ENCODE measurements around the gene SCN8A. TPM values are rescaled to one million over a fixed set of nuclear protein-coding genes. Genes with fewer than 3 reads are reported as not detected.

Gene SCN8A
- total RNA-seq, 1 donor from 2014 or later = 1.3 TPM

GRCh38 chr12:51647647-51648046 is 56.6 kb downstream of the SCN8A start:
- no peak overlapping the region for H3K4me3 ChIP-seq (ENCODE audit: low read depth, low read length)
- H3K36me3 ChIP-seq (ENCODE audit: control insufficient read depth, insufficient read depth, low read length) = no peaks in the 10 kb centered on the region
- DNase-seq (ENCODE audit: low read depth) = no peak
- no peaks in the 10 kb centered on the region for H3K27me3 ChIP-seq (ENCODE audit: control insufficient read depth, insufficient read depth, low read length)
- TF ChIP-seq, protein P1, sequence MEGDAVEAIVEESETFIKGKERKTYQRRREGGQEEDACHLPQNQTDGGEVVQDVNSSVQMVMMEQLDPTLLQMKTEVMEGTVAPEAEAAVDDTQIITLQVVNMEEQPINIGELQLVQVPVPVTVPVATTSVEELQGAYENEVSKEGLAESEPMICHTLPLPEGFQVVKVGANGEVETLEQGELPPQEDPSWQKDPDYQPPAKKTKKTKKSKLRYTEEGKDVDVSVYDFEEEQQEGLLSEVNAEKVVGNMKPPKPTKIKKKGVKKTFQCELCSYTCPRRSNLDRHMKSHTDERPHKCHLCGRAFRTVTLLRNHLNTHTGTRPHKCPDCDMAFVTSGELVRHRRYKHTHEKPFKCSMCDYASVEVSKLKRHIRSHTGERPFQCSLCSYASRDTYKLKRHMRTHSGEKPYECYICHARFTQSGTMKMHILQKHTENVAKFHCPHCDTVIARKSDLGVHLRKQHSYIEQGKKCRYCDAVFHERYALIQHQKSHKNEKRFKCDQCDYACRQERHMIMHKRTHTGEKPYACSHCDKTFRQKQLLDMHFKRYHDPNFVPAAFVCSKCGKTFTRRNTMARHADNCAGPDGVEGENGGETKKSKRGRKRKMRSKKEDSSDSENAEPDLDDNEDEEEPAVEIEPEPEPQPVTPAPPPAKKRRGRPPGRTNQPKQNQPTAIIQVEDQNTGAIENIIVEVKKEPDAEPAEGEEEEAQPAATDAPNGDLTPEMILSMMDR (IDR thresholded peaks at IDR 0.05; ENCODE audit: insufficient read depth, low read length, poor library complexity, severe bottlenecking) = no peak

GRCh38 chr12:51653431-51653830 is 62.4 kb downstream of the SCN8A start:
- H3K4me3 ChIP-seq (ENCODE audit: low read depth, low read length) = no peak overlapping the region
- H3K36me3 ChIP-seq (ENCODE audit: control insufficient read depth, insufficient read depth, low read length) = no peaks in the 10 kb centered on the region
- TF ChIP-seq, protein P1 (IDR thresholded peaks at IDR 0.05; ENCODE audit: insufficient read depth, low read length, poor library complexity, severe bottlenecking) = no peak
- H3K27me3 ChIP-seq (ENCODE audit: control insufficient read depth, insufficient read depth, low read length) = no peaks in the 10 kb centered on the region
- no peak for DNase-seq (ENCODE audit: low read depth)

DNA sequence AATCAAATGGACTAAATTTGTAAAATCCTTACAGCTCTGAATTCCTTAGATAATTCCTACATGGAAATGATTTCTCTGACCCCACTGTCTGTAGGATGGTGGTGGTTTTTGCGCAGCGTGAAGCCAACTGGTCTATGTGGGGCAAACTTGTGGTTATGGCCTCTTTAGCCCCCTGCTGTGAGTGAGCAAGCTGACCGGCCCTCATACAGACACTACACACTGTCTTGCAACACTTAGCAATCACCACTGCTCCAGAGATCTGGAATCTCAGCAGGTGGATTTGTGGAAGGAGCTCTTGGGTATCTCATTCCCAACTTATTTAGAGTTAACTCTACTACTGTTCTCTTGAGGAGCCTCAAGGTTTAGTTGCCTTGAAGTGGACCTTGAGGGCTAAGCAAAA is 70.2 kb downstream of the SCN8A start:
- no peaks in the 10 kb centered on the region for H3K36me3 ChIP-seq (ENCODE audit: control insufficient read depth, insufficient read depth, low read length)
- no peak overlapping the region for H3K4me3 ChIP-seq (ENCODE audit: low read depth, low read length)
- TF ChIP-seq, protein P1 (IDR thresholded peaks at IDR 0.05; ENCODE audit: insufficient read depth, low read length, poor library complexity, severe bottlenecking) = no peak
- no peaks in the 10 kb centered on the region for H3K27me3 ChIP-seq (ENCODE audit: control insufficient read depth, insufficient read depth, low read length)
- DNase-seq (ENCODE audit: low read depth) = no peak

DNA sequence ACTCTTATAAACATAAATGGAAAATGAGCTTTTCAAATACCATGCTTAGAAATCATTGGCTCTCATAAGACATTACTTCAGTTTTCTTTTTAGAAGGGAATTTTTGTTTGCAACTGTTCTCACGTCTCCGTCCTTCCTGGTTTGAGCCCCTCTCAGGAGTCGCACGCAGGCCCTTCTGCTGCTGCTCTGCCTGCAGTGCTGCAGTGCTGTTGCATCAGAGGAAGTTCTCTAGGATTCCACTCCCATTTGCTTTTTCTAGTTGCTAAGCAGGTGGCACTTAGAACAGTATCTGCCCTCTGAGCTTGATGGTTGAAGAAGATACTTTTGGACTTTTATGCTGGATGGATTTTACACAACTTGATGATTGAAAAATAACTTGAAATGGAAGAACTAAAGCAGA is 70.8 kb downstream of the SCN8A start:
- no peak for DNase-seq (ENCODE audit: low read depth)
- Histone ChIP-seq H3K27me3 (ENCODE audit: control insufficient read depth, insufficient read depth, low read length) (no peaks in the 10 kb centered on the region), H3K4me3 (ENCODE audit: low read depth, low read length) (no peak overlapping the region), H3K36me3 (ENCODE audit: control insufficient read depth, insufficient read depth, low read length) (no peaks in the 10 kb centered on the region)
- TF ChIP-seq, protein P1 (IDR thresholded peaks at IDR 0.05; ENCODE audit: insufficient read depth, low read length, poor library complexity, severe bottlenecking) = no peak

DNA sequence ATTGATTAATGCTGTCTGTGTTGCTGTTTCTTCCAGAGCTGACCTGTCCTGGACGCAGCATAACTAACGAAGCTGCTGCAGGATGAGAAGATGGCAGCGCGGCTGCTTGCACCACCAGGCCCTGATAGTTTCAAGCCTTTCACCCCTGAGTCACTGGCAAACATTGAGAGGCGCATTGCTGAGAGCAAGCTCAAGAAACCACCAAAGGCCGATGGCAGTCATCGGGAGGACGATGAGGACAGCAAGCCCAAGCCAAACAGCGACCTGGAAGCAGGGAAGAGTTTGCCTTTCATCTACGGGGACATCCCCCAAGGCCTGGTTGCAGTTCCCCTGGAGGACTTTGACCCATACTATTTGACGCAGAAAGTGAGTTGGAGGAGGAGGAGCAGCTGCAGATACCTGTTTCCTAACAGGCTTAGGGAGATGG is 71.7 kb downstream of the SCN8A start:
- no peaks in the 10 kb centered on the region for H3K27me3 ChIP-seq (ENCODE audit: control insufficient read depth, insufficient read depth, low read length)
- no peak overlapping the region for H3K4me3 ChIP-seq (ENCODE audit: low read depth, low read length)
- no peak for DNase-seq (ENCODE audit: low read depth)
- TF ChIP-seq, protein P1 (IDR thresholded peaks at IDR 0.05; ENCODE audit: insufficient read depth, low read length, poor library complexity, severe bottlenecking) = no peak
- no peaks in the 10 kb centered on the region for H3K36me3 ChIP-seq (ENCODE audit: control insufficient read depth, insufficient read depth, low read length)

DNA sequence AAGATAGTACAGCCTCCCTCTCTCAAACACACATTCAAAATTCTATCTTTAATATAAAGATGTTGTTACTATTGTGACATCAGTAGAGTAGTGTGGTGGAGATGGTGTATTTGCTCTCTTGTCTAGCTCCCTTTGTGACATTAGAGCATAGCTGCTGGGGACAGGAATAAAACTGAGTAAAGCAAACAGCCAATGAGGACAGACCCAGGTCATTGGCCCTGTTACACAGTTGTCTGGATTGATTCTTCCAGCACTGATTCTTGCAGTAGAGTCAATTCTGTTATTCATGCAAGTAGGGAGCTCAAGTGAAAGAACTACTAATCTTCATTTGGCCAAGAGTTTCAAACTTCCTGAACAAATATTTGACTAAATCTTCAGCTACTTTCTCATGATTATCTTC is 72.4 kb downstream of the SCN8A start:
- Histone ChIP-seq H3K27me3 (ENCODE audit: control insufficient read depth, insufficient read depth, low read length) (no peaks in the 10 kb centered on the region), H3K4me3 (ENCODE audit: low read depth, low read length) (no peak overlapping the region), H3K36me3 (ENCODE audit: control insufficient read depth, insufficient read depth, low read length) (no peaks in the 10 kb centered on the region)
- TF ChIP-seq, protein P1 (IDR thresholded peaks at IDR 0.05; ENCODE audit: insufficient read depth, low read length, poor library complexity, severe bottlenecking) = no peak
- DNase-seq (ENCODE audit: low read depth) = no peak
